ENCODE measurements around the gene LRRC8B. TPM values are rescaled to one million over a fixed set of nuclear protein-coding genes. Genes with fewer than 3 reads are reported as not detected.

Gene LRRC8B
- total and polyA plus RNA-seq, 3 donors from 2014 or later: 20.5 to 42.1 (median 29.7) TPM

DNA sequence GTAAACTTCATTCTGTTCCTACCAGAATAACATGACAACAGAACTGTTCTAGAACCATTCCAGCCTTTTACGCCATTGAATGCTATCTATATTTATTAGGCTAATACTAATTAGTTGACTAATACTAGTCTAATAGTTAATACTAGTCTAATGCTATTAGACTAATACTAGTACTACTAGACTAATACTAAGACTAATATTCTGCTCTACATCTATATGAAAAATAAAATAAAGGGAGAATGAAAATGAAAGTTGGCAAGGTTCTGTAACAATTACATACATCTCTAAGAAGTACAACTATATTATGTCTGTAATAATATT is 40.9 kb upstream of the LRRC8B start:
- Histone ChIP-seq H3K27me3 (no peaks in the 10 kb centered on the region), H3K9me3 (no peaks in the 10 kb centered on the region), H3K4me1 (peaks cover 2% of the 10 kb centered on the region), H3K36me3 (ENCODE audit: low read depth, missing control alignments) (no peaks in the 10 kb centered on the region), H3K27ac (no peak overlapping the region), H3K4me3 (no peak overlapping the region)
- WGBS, 2 donors: 90 to 96% methylated on average over 1 of the region's 1 CpG
- TF ChIP-seq POLR2A (IDR thresholded peaks at IDR 0.05): no peak
- TF ChIP-seq, protein P1, sequence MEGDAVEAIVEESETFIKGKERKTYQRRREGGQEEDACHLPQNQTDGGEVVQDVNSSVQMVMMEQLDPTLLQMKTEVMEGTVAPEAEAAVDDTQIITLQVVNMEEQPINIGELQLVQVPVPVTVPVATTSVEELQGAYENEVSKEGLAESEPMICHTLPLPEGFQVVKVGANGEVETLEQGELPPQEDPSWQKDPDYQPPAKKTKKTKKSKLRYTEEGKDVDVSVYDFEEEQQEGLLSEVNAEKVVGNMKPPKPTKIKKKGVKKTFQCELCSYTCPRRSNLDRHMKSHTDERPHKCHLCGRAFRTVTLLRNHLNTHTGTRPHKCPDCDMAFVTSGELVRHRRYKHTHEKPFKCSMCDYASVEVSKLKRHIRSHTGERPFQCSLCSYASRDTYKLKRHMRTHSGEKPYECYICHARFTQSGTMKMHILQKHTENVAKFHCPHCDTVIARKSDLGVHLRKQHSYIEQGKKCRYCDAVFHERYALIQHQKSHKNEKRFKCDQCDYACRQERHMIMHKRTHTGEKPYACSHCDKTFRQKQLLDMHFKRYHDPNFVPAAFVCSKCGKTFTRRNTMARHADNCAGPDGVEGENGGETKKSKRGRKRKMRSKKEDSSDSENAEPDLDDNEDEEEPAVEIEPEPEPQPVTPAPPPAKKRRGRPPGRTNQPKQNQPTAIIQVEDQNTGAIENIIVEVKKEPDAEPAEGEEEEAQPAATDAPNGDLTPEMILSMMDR (IDR thresholded peaks at IDR 0.05): no peak
- intact Hi-C loops (cut with DNase I; ENCODE audit: low total_unique reads): loop anchor here (5.0 to 10.0 kb wide), 2 partner anchors 121 to 279 kb away; no protein-coding TSS in a partner anchor
- no peak for DNase-seq

DNA sequence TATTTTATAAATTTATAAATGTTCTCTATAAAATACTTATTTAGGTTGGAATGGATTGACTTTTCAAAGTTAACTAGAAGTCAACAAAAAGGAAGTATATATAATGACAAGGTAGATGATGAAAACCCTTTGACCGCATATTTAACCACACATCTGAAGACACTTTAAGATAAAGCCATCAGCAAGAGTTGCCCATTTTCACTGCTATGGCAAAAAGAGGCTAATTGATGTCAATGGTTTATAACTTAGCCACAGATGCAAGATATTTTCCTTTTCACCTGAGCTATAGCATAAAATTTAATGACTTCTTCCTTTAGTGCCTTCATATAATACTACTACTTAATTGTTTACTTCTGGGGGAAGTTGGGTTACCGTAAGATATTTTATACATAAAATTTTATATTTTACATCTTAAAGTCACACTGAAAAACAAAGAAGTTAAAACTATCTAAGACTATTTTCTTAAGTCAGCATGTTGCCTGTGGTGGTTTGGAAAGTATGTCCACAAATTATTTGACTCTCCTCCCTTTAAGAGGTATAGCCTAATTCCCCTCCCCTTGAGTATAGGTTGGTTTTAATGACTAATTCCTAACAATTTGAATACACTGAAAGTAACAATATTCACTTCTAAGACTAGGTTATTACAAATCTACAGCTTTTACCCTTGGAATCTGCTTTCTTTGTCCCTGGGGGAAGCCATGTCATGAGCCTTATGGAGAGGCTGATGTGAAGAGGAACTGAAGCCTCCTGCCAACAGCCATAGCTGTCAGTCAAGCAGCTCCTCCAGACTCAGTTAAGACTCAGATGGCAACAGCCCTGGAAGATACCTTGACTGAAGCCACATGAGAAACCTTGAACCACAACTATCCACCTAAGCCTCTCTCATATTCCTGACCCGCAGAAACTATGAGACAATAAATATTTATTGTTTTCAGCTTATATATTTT is 40.3 kb upstream of the LRRC8B start:
- WGBS, 2 donors: 59 to 61% methylated on average over 3 of the region's 3 CpGs
- no peak for TF ChIP-seq POLR2A (IDR thresholded peaks at IDR 0.05)
- TF ChIP-seq, protein P1 (IDR thresholded peaks at IDR 0.05): no peak
- DNase-seq: no peak
- Histone ChIP-seq H3K27ac (no peak overlapping the region), H3K4me1 (peaks cover 2% of the 10 kb centered on the region), H3K9me3 (no peaks in the 10 kb centered on the region), H3K36me3 (ENCODE audit: low read depth, missing control alignments) (no peaks in the 10 kb centered on the region), H3K27me3 (no peaks in the 10 kb centered on the region), H3K4me3 (no peak overlapping the region)
- intact Hi-C loops (cut with DNase I; ENCODE audit: low total_unique reads): loop anchor here (5.0 to 10.0 kb wide), 2 partner anchors 120 to 278 kb away; no protein-coding TSS in a partner anchor

DNA sequence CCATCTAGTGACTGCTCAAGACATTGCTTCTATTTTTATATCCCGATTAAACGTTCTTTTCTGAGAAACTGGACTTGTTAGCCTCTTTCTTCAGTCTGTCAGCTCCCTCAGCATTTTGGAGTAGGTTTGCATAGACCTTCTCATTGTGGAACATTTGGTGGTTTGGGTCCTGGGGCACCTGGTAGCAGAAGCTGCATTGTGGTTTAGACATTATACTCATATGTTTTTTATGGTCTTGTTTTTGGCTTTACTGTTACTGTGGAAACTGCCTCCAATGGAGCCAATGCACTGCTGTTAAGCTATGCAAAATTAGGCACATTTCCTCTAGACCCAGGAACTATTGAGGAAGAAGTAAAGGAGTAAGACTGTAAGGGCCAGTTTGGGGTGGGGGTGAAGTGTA is 36.7 kb upstream of the LRRC8B start:
- 71% methylated on average over 2 of the region's 2 CpGs for WGBS, 2 donors
- intact Hi-C loops (cut with DNase I; ENCODE audit: low total_unique reads): loop anchor here (10.0 kb wide), 1 partner anchor 117 kb away; no protein-coding TSS in a partner anchor
- H3K4me1 ChIP-seq: peaks cover 2% of the 10 kb centered on the region
- TF ChIP-seq POLR2A (IDR thresholded peaks at IDR 0.05): no peak
- TF ChIP-seq, protein P1 (IDR thresholded peaks at IDR 0.05): no peak
- H3K9me3 ChIP-seq: no peaks in the 10 kb centered on the region
- no peak overlapping the region for H3K4me3 ChIP-seq
- no peaks in the 10 kb centered on the region for H3K27me3 ChIP-seq
- no peak for DNase-seq
- H3K36me3 ChIP-seq (ENCODE audit: low read depth, missing control alignments): no peaks in the 10 kb centered on the region
- no peak overlapping the region for H3K27ac ChIP-seq

DNA sequence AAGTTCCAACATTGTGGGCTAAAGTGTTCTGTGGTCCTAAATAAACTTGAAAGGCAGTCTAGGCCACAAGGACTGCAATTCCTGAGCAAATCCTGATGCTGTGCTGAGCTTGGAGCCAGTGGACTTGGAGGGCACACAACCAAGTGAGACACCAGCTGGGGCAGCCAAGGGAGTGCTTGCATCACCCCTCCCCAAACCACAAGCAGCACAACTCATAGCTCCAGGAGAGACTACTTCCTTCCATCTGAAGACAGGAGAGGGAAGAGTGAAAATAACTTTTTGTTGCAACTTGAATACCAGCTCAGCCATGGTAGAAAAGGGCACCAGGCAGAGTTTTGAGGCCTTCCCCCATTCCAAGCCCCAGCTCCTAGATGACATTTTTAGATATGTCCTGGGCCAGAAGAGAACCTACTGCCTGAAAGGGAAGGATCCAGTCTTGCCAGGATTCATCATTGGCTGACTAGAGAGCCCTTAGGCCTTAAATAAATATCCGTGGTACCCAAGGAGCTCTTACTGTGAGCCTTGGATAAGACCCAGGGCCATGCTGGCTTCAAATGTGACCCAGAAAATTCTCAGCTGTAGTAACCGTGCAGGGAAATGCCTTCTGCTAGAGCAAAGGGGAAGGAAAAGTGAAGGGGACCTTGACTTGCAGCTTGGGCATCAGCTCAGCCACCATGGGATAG is 35.4 kb upstream of the LRRC8B start:
- no peak for TF ChIP-seq POLR2A (IDR thresholded peaks at IDR 0.05)
- TF ChIP-seq, protein P1 (IDR thresholded peaks at IDR 0.05): no peak
- no peak for DNase-seq
- no peak overlapping the region for H3K4me3 ChIP-seq
- H3K4me1 ChIP-seq: no peaks in the 10 kb centered on the region
- no peaks in the 10 kb centered on the region for H3K36me3 ChIP-seq (ENCODE audit: low read depth, missing control alignments)
- no peaks in the 10 kb centered on the region for H3K9me3 ChIP-seq
- H3K27ac ChIP-seq: no peak overlapping the region
- H3K27me3 ChIP-seq: no peaks in the 10 kb centered on the region
- WGBS, 2 donors: 78 to 83% methylated on average over 2 of the region's 2 CpGs
- intact Hi-C loops (cut with DNase I; ENCODE audit: low total_unique reads): loop anchor here (10.0 kb wide), 1 partner anchor 116 kb away; no protein-coding TSS in a partner anchor

Measured in testis (tissue), 3 donors.